ENCODE results near the gene MAP3K19.
"Not testable (repeated sequence)": the region's sequence is repeated elsewhere in the genome, so short reads cannot be mapped to it uniquely, and the experiment has no call there.

MAP3K19 gene

GRCh38 chr2:135047300-135047699 lies at the start of gene MAP3K19:
Gene MAP3K19, minus strand, starts transcription at chr2:135047447. Its CDS starts 22,800 bp downstream, at chr2:135024647.
- no peak for DNase-seq (ENCODE audit: low spot score)

DNA sequence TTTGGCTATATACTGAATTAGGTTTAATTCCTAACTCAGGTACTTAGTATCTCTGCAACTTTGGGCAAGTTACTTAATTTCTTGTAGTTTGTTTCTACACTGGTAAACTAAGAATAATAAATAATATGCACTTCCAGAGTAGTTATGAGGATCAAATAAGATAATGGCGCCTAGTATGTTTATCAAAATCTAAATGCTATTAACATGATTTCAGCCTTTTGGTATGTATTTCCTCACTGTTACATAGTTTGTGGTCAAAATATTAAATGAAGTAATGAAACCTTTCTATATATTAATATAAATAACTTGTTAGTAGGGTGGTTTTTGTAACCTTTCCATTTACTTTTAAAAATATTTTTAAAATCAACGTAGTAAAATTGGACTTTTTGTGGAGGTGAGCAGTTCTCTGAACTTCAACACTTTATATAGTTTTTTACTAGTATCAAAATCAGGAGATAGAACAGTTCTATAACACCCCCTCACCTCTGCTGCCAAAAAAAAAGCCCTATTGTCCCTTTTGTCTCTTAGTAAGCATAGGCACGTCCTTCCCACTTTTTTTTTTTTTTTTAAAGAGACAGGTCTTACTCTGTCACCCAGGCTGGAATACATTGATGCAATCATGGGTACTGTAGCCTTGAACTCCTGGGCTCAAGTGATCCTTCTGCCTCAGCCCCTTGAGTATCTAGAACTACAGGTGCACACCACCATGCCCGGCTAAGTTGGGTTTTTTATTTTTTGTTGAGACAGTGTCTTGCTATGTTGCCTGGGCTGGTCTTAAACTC lies 49.6 kb upstream of the MAP3K19 start:
- no peak for DNase-seq (ENCODE audit: low spot score)

DNA sequence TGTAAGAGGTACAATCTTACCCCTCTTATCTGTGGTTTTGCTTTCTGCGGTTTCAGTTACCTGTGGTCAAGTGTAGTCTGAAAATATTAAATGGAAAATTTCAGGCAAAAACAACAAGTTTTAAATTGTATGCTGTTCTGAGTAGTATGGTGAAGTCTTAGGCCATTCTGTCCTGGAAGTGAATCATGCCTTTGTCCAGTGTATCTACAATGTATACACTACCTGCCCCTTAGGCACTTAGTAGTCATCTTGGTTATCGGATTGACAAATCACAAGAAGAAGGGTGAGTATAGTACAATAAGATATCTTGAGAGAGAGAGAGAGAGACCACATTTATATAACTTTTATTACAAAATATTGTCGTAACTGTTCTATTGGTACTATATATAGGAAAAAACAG lies 48.3 kb upstream of the MAP3K19 start:
- DNase-seq (ENCODE audit: low spot score), result no peak

DNA sequence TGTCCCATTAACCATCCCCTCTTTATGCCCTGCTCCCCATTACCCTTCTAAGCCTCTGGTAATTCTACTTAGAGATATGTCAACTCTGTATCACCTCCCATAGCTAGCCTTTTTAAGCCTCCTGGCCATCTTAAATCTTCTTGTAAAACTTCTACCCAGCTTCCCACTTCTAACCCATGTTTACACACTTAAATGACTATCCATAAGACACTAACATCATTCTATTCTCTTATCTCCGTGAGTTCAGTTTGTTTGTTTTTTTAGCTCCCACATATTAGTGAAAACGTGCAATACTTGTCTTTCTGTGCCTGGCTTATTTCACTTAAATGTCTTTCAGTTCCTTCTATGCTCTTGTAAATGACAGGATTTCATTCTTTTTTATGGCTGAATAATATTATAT lies 47.3 kb upstream of the MAP3K19 start:
- DNase-seq (ENCODE audit: low spot score), result no peak

- no peak for DNase-seq (ENCODE audit: low spot score)
Measured at GRCh38 chr2:135093670-135094330, 46.6 kb upstream of the MAP3K19 start.

DNA sequence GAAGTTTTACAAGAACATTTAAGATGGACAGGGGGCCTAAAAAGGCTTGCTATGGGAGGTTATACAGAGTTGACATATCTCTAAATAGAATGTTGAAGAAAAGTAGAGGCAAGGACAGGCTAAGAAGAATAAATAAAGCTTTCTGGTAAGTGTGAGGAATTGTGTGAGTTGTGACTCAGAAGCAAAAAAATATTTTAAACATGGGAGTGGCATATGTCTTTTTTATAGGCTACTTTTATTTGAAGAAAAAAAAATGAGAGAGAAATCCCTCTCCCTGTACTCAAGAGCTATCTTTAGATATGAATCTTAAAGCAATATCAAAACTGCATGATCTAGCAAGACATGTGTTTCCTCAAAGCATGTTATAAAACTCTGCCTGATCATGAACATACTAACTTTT lies 45.9 kb upstream of the MAP3K19 start:
- DNase-seq (ENCODE audit: low spot score), result no peak

- DNase-seq (ENCODE audit: low spot score), result no peak
Measured at GRCh38 chr2:135091681-135092080, 44.4 kb upstream of the MAP3K19 start.

DNA sequence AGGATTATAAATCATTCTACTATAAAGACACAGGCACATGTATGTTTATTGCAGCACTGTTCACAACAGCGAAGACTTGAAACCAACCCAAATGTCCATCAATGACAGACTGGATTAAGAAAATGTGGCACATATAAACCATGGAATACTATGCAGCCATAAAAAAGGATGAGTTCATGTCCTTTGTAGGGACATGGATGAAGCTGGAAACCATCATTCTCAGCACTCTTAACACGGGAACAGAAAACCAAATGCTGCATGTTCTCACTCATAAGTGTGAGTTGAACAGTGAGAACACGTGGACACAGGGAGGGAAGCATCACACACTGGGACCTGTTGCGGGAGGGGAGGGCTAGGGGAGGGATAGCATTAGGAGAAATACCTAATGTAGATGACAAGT lies 42.4 kb upstream of the MAP3K19 start:
- DNase-seq (ENCODE audit: low spot score), result not testable (repeated sequence)

DNA sequence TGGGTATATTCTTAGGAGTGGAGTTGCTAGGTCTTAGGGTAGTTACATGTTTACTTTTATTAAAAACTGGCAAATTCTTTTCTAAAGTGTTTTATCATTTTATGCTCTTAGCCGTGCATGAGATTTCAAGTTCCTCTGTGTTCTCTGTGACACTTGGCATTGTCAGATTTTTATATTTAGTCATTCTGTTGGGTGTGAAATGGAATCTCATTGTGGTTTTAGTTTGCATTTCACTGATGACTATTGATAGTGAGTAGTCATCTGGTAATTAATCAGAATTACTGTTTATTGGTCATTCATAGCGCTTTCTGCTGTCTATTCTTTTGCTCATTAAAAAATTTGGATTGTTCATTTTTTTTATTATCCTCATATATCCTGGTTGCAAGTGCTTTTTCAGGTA lies 39.0 kb upstream of the MAP3K19 start:
- peak; percentile 4 for DNase-seq (ENCODE audit: low spot score)

GRCh38 chr2:135078417-135078816 lies 31.2 kb upstream of the MAP3K19 start:
- no peak for DNase-seq (ENCODE audit: low spot score)

DNA sequence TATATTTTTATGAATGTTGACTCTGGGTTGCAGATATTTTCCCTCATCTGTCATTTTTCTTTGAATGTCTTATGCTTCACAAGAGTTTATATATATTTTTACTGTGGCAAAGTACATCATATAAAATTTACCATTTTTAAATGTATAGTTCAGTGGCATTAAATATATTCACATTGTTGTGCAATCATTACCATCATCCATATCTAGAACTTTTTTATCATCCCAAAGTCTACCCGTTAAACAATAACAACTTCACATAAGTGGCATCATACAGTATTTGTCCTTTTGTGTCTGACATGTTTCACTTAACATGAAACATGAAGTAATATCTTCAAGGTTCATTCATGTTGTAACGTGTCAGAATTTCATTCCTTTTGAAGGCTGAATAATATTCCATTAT lies 29.3 kb upstream of the MAP3K19 start:
- DNase-seq (ENCODE audit: low spot score), result no peak

- no peak for DNase-seq (ENCODE audit: low spot score)
Measured at GRCh38 chr2:135074216-135074615, 27.0 kb upstream of the MAP3K19 start.

GRCh38 chr2:135072125-135072997 lies 25.1 kb upstream of the MAP3K19 start:
- DNase-seq (ENCODE audit: low spot score), result no peak

GRCh38 chr2:135066710-135067109 lies 19.5 kb upstream of the MAP3K19 start:
- no peak for DNase-seq (ENCODE audit: low spot score)

GRCh38 chr2:135064149-135064548 lies 16.9 kb upstream of the MAP3K19 start:
- DNase-seq (ENCODE audit: low spot score), result no peak

GRCh38 chr2:135063210-135063609 lies 16.0 kb upstream of the MAP3K19 start:
- DNase-seq (ENCODE audit: low spot score), result no peak

DNA sequence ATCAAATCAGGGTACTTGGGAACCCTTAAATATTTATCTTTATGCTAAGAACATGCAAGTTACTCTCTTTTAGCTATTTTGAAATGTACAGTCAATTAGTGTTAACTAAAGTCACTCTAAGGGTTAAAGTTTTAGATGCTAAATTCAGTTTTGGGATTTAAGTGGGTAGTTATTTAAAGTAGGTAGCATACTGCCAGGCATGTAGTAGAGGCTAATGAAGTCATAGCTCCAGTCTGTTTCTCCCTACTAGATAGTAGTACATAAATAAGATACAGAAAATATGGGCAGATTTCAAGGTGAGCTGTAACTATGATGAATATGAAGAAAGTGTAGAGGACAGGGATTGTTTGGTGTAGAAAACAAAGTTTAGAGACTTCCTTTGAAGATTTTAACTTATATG lies 12.3 kb upstream of the MAP3K19 start:
- no peak for DNase-seq (ENCODE audit: low spot score)

GRCh38 chr2:135056790-135057189 lies 9.5 kb upstream of the MAP3K19 start:
- DNase-seq (ENCODE audit: low spot score), result peak; percentile 22

GRCh38 chr2:135055182-135055786 lies 8.0 kb upstream of the MAP3K19 start:
- no peak for DNase-seq (ENCODE audit: low spot score)

DNA sequence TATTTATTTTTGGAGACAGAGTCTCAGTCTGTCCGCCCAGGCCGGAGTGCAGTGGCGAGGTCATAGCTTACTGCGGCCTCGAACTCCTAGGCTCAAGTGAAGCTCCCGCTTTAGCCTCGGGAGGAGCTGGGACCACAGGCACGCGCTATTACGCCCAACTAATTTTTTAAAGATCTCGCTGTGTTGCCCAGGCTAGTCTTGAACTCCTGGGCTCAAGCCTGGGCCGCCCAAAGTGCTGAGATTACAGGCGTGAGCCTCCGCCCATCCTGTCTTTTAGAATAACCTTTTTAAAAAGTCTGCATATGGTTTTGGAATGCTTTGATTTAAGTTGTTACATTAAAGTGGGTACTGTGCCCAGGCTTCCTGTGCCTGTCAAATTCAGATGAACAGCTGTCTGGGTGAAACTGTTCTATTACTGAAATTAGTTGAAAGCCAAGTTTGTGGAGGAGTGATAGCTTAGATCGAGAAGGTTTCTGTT lies 5.8 kb upstream of the MAP3K19 start:
- peak; percentile 77 for DNase-seq (ENCODE audit: low spot score)

- peak; percentile 94 for DNase-seq (ENCODE audit: low spot score)
Measured at GRCh38 chr2:135052042-135052876, 5.0 kb upstream of the MAP3K19 start, which contains the start of gene RAB3GAP1. Gene RAB3GAP1, plus strand, starts transcription at chr2:135052292. Its CDS starts 16 bp downstream, at chr2:135052308.
